Aorta (tissue), 5 donors: ENCODE results near the gene WDR62. TPM values are rescaled to one million over a fixed set of nuclear protein-coding genes. Genes with fewer than 3 reads are reported as not detected.

ENCODE experiments used
- ATAC-seq: fragments of 200-7000 bp; cut with Tn5 transposase; one replicate; pipeline ENCODE4 v1.9.1; 2022; ENCODE audit warnings: moderate library complexity; ENCODE audit not compliant: low FRiP score
- DNase-seq, 2 donors: peaks; one replicate each; pipeline ENCODE4 v3.0.0-alpha.2; 2020
- H3K27ac ChIP-seq, 2 donors: one replicate each; pipeline ENCODE4 v1.5.1; 2013; ENCODE audit warnings: low read length in 2 of 2, mild to moderate bottlenecking in 2 of 2, moderate library complexity in 2 of 2, control low read depth in 1 of 2, inconsistent platforms in 1 of 2, low read depth in 1 of 2
- H3K27me3 ChIP-seq, 2 donors: one replicate each; pipeline ENCODE4 v1.6.1; 2013; ENCODE audit warnings: control low read depth in 1 of 2, low read length in 1 of 2, mild to moderate bottlenecking in 1 of 2, moderate library complexity in 1 of 2; ENCODE audit not compliant: insufficient read depth in 2 of 2, control insufficient read depth in 1 of 2
- H3K36me3 ChIP-seq, 2 donors: one replicate each; pipeline ENCODE4 v1.6.1; 2013; ENCODE audit warnings: control low read depth in 1 of 2, low read length in 1 of 2, mild to moderate bottlenecking in 1 of 2; ENCODE audit not compliant: insufficient read depth in 2 of 2, control insufficient read depth in 1 of 2
- H3K4me1 ChIP-seq, 2 donors: one replicate each; pipeline ENCODE4 v1.6.1; 2013; ENCODE audit warnings: low read length in 2 of 2, control low read depth in 1 of 2, mild to moderate bottlenecking in 1 of 2, moderate library complexity in 1 of 2; ENCODE audit not compliant: insufficient read depth in 2 of 2, control insufficient read depth in 1 of 2
- H3K4me3 ChIP-seq, 2 donors: one replicate each; pipeline ENCODE4 v1.5.1; 2013; ENCODE audit warnings: low read length in 2 of 2, control low read depth in 1 of 2, mild to moderate bottlenecking in 1 of 2
- H3K9me3 ChIP-seq: one replicate; pipeline ENCODE4 v1.6.1; 2013; ENCODE audit warnings: mild to moderate bottlenecking, low read length; ENCODE audit not compliant: control insufficient read depth
- WGBS, 2 donors: extraction: QIAGEN DNeasy Blood & Tissue Kit; methylation state at CpG; one replicate each; pipeline ENCODE4 v1.1.7; 2013; 5-methylcytosine and 5-hydroxymethylcytosine counted together
- intact Hi-C, 2 donors: fragments of 100-400 bp; cut with DNase I; formaldehyde crosslinking; loops; one replicate each; pipeline versions ENCODE4 v1.14.2 to v1.15.0; 2022
- polyA plus RNA-seq, 2 donors: library from polyadenylated mRNA; stranded (reverse); fragments of 200-250 nt; gene quantifications; one replicate each; pipeline ENCODE4 v1.2.3, GENCODE V29; 2013
- total RNA-seq, 2 donors: library from RNA; stranded (reverse); fragmentation: NEBNext Ultra II Directional; extraction: Animal tissue kit (Norgen Biotek cat#: 25700); gene quantifications; one replicate each; pipeline ENCODE4 v1.2.1, GENCODE V29; 2021
- donor health status: healthy with polysubstance abuse.
- donor health status: Bipolar disorder and iron deficiency.
- donor health status: DM: no; HTN: no; CAD: no.
- donor health status: DM: no; HTN: no; CAD: no.
- donor health status: DM: yes; HTN: yes; CAD: no.

The WDR62 gene
- total and polyA plus RNA-seq, 4 donors = 0.25 to 1.3 (median 0.35) TPM

DNA sequence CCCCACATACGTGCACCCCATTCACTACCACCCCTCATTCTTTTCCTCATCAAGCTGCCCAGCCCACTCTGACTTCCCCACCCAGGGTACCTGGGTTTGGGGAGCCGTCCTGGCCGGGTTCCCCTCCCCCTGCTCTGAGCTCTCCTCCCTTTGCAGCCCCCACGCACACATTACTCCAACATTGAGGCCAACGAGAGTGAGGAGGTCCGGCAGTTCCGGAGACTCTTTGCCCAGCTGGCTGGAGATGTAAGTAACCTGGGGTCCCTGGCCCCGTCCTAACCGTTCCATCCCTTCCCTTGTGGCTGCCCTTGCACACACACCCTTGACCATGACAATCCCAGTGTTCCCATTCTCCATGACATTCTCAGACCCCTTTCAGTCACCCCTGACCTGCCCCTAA is 87.8 kb downstream of the WDR62 start:
- no peak overlapping the region for H3K27ac ChIP-seq
- intact Hi-C loops = loop anchor here in 1 of 2 donors (10.0 kb wide), 1 partner anchor 398 kb away; the partner anchor contains the start of genes IGFLR1, LIN37, PSENEN and U2AF1L4
- no peaks in the 10 kb centered on the region for H3K9me3 ChIP-seq

GRCh38 chr19:36144624-36145023 is 89.9 kb downstream of the WDR62 start:
- no peaks in the 10 kb centered on the region for H3K4me1 ChIP-seq
- peaks cover 4 to 18% of the 10 kb centered on the region in 2 donors for H3K36me3 ChIP-seq
- no peak overlapping the region for H3K27ac ChIP-seq
- intact Hi-C loops = loop anchor here in 1 of 2 donors (10.0 kb wide), 1 partner anchor 400 kb away; the partner anchor contains the start of genes IGFLR1, LIN37, PSENEN and U2AF1L4
- ATAC-seq (no peak), DNase-seq (no peak)
- no peaks in the 10 kb centered on the region for H3K27me3 ChIP-seq
- no peaks in the 10 kb centered on the region for H3K9me3 ChIP-seq
- no peak overlapping the region for H3K4me3 ChIP-seq
- 97% methylated on average over 6 of the region's 6 CpGs for WGBS, 2 donors

More for the DNA sequence above, 87.8 kb downstream of the WDR62 start:
- H3K27me3 ChIP-seq = no peaks in the 10 kb centered on the region
- no peaks in the 10 kb centered on the region for H3K4me1 ChIP-seq
- 79 to 85% methylated on average over 9 of the region's 9 CpGs for WGBS, 2 donors
- H3K36me3 ChIP-seq = peaks cover 4 to 18% of the 10 kb centered on the region in 2 donors
- H3K4me3 ChIP-seq = no peak overlapping the region
- no peak for DNase-seq
- ATAC-seq = no peak

DNA sequence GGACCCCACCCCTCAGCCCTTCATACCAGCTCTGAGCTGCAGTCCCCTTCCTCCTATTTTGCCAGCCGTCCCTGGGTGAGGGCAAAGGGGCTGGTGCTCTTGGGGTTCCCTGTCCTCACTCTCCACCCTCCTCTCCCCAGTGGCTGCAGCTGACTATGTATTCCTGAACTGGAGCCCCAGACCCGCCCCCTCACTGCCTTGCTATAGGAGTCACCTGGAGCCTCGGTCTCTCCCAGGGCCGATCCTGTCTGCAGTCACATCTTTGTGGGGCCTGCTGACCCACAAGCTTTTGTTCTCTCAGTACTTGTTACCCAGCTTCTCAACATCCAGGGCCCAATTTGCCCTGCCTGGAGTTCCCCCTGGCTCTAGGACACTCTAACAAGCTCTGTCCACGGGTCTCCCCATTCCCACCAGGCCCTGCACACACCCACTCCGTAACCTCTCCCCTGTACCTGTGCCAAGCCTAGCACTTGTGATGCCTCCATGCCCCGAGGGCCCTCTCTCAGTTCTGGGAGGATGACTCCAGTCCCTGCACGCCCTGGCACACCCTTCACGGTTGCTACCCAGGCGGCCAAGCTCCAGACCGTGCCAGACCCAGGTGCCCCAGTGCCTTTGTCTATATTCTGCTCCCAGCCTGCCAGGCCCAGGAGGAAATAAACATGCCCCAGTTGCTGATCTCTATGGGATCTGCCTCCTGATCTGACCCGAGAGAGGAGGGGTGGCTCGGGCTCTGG is 95.1 kb downstream of the WDR62 start:
- Histone ChIP-seq H3K27me3 (no peaks in the 10 kb centered on the region), H3K36me3 (peaks cover 4 to 9% of the 10 kb centered on the region in 2 donors), H3K4me3 (no peak overlapping the region), H3K27ac (no peak overlapping the region), H3K9me3 (no peaks in the 10 kb centered on the region), H3K4me1 (no peaks in the 10 kb centered on the region)
- WGBS, 2 donors = 65% methylated on average over 13 of the region's 13 CpGs
- ATAC-seq = no peak
- intact Hi-C loops = loop anchor here in 1 of 2 donors (10.0 kb wide), 1 partner anchor 405 kb away; the partner anchor contains the start of genes IGFLR1, LIN37, PSENEN and U2AF1L4
- DNase-seq = peak in 1 of 2 donors; percentile 48

- peak overlapping the region in 1 of 2 donors; percentile 49 for H3K27ac ChIP-seq
- H3K27me3 ChIP-seq = no peaks in the 10 kb centered on the region
- H3K4me3 ChIP-seq = no peak overlapping the region
- no peaks in the 10 kb centered on the region for H3K9me3 ChIP-seq
- peaks cover 4 to 8% of the 10 kb centered on the region in 2 donors for H3K36me3 ChIP-seq
- no peak for ATAC-seq
- intact Hi-C loops = no loop called here
- 51 to 54% methylated on average over 5 of the region's 5 CpGs for WGBS, 2 donors
- H3K4me1 ChIP-seq = no peaks in the 10 kb centered on the region
- DNase-seq = peak in 1 of 2 donors; percentile 24
Measured at GRCh38 chr19:36150586-36150985, 95.9 kb downstream of the WDR62 start.

DNA sequence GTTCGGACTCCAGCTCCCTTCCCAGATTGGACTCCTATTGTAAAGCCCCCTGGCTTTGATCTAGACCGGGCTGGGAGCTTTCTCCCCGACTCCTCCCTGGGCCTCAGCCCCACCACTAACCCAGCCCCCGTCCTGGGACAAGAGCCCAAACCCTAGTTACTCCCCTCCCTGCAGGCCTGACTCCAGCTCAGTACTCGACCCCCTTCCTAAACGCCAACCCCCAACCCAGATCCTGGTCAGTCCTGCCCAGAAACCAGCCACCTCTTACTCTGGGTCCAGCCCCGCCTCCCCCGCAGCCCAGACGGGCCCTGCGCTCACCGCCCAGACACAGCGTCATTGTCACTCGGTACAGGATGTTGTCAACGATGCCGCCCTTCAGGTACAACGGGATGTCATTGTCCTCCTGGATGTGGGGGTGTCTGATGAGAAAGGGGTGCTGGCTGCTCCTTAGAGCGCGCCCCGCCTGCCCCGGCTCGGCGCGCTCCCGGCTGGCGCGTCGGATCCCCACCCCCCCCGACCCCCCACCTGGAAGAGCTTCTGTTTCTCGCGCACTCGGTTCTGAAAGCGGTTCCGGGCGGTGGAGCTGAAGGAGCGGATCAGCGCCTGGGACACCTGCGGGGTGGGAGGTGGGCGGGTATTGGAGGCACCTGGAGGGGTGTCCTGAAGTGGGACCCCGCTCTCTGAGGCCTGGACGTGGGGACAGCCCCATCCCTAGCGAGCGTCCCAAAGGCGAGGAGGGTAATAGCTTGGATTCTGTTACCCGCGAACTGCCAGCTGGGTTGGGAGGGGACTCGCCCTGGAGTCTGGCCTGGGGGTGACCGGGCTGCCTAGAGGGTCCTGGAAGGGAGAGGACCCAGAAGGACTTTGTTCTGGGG is 96.7 kb downstream of the WDR62 start:
- intact Hi-C loops = loop anchor here in 1 of 2 donors (1.0 to 2.0 kb wide), 2 partner anchors 11 to 23 kb away; partner anchors contain the start of gene CAPNS1
- Histone ChIP-seq H3K4me1 (no peaks in the 10 kb centered on the region), H3K27me3 (no peaks in the 10 kb centered on the region), H3K9me3 (no peaks in the 10 kb centered on the region), H3K36me3 (peaks cover 0 to 2% of the 10 kb centered on the region in 2 donors), H3K4me3 (peak overlapping the region; percentile 57 to 72), H3K27ac (peak overlapping the region; percentile 78 to 92)
- ATAC-seq = peak; percentile 83
- peak; percentile 74 to 89 for DNase-seq
- 10 to 12% methylated on average over 47 of the region's 47 CpGs for WGBS, 2 donors

DNA sequence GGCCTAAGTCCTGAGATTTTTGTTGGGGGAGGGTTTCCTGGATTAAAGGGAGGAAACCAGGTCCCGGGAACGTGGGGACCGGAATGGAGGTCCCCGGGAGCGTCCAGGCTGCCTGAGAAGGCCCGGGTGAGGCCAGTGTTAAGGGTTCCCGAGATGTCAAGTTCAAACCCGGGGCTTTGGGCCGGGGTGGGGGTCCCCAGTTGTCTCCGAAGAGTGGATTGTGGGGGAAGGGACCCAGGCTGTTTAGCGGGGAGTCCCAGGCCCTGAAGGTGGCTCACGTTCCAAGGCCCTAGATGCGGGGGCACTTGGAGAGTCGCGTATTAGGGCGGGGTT is 97.3 kb downstream of the WDR62 start:
- no peaks in the 10 kb centered on the region for H3K4me1 ChIP-seq
- peak overlapping the region; percentile 78 to 92 for H3K27ac ChIP-seq
- WGBS, 2 donors = 0 to 7% methylated on average over 16 of the region's 16 CpGs
- H3K36me3 ChIP-seq = no peaks in the 10 kb centered on the region
- no peaks in the 10 kb centered on the region for H3K9me3 ChIP-seq
- H3K27me3 ChIP-seq = no peaks in the 10 kb centered on the region
- no peak for DNase-seq
- no peak for ATAC-seq
- intact Hi-C loops = loop anchor here in 1 of 2 donors (2.0 kb wide), 1 partner anchor 23 kb away; no protein-coding TSS in a partner anchor
- peak overlapping the region; percentile 57 to 72 for H3K4me3 ChIP-seq

GRCh38 chr19:36152352-36153091 is 97.8 kb downstream of the WDR62 start, which contains the start of gene COX7A1:
Gene COX7A1, minus strand, starts transcription at chr19:36152447. Its CDS starts 40 bp downstream, at chr19:36152407.
- ATAC-seq (peak; percentile 95), DNase-seq (peak; percentile 80 to 91)
- Histone ChIP-seq H3K4me1 (no peaks in the 10 kb centered on the region), H3K9me3 (no peaks in the 10 kb centered on the region), H3K27ac (peak within 1 kb of the TSS; percentile 92), H3K27me3 (no peaks in the 10 kb centered on the region), H3K4me3 (peak within 1 kb of the TSS; percentile 57 to 72), H3K36me3 (no peaks in the 10 kb centered on the region)
- intact Hi-C loops = loop anchor here in 1 of 2 donors (2.0 kb wide), 1 partner anchor 24 kb away; no protein-coding TSS in a partner anchor
- WGBS, 2 donors = 2 to 7% methylated on average over 35 to 40 of the region's 40 CpGs

- Histone ChIP-seq H3K27me3 (no peaks in the 10 kb centered on the region), H3K4me1 (no peaks in the 10 kb centered on the region), H3K27ac (peak overlapping the region; percentile 82 to 92), H3K36me3 (no peaks in the 10 kb centered on the region), H3K9me3 (no peaks in the 10 kb centered on the region), H3K4me3 (peak overlapping the region in 1 of 2 donors; percentile 57)
- ATAC-seq (no peak), DNase-seq (peak in 1 of 2 donors; percentile 26)
- WGBS, 2 donors = 61 to 66% methylated on average over 10 of the region's 10 CpGs
- intact Hi-C loops = loop anchor here in 1 of 2 donors (2.0 kb wide), 1 partner anchor 24 kb away; no protein-coding TSS in a partner anchor
Measured at GRCh38 chr19:36153126-36153525, 98.4 kb downstream of the WDR62 start.
